LHCN-M2 (cell line): ENCODE measurements around the gene NCF4. TPM values are rescaled to one million over a fixed set of nuclear protein-coding genes. Genes with fewer than 3 reads are reported as not detected.

Experiments
- DNase-seq: peaks from one replicate; pipeline ENCODE4 v3.0.0-alpha.2; 2012; ENCODE audit warnings: low read depth
- total RNA-seq: library from RNA; depleted of rRNA; stranded (reverse); fragments of >200 nt; gene quantifications from 2 replicates; pipeline ENCODE4 v1.2.3, GENCODE V29; 2014

Gene NCF4
- total RNA-seq, 1 experiment from 2014 or later, result not detected

DNA sequence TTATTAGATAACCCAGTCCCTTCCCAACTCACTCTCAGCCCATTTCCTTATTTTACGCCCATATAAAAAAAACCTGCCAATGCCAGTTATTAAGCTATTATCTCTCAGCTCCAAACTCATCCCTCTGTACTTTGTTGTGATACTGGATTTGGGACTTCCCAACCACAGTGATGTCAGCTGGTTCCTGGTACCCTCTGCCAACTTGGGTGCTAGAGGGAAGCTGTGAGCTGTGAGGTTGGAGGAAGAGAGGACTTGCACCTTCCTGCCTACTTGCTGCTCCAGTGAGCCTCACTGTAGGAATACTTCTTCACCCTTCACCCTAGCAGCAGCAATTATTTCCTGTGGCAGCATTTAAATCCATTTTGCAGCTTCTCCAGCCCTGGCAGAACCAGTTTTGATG, 33.5 kb downstream of the NCF4 start:
- DNase-seq, result no peak

- DNase-seq, result no peak
These were observed 36.8 kb downstream of the NCF4 start for GRCh38 chr22:36897611-36898010.

GRCh38 chr22:36898690-36899089, 37.9 kb downstream of the NCF4 start:
- DNase-seq, result no peak

DNA sequence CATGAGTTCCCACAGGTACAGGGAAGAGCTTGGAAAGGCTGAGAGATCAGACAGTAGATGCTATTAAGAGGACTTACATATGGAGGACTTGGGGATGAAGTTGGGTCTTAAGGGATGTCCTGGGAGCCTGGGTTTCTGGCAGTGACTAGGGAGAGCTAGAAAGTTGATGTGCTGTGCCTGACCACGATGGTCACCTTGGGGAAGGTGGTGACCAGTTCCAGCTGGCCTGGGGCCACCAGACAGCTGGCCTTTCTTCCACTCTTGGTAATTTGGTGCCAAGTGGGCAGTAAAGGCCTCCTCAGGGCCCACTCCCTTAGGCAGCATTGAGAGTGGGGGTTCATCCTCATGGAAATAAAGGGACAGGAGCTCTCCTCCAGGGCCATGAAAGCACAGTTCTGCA, 38.7 kb downstream of the NCF4 start:
- no peak for DNase-seq

DNA sequence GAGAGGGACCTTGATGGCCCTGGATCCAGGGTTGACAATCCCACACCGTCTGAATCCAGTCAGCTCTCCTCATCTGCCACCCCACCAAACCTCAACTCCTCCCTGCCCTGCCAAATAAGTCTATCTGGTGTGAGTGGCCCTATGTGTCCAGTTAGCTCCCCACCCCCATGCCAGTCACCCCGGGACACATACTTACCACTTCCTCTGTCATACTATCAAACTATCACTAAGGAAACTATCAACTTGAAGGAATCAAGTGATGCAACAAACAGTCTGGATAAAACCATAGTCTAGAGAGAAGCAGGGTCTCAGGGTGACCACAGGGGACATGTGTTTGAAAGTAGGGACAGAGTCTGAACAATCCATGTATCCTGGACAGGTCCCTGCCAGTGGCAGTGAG, 39.4 kb downstream of the NCF4 start:
- no peak for DNase-seq

DNA sequence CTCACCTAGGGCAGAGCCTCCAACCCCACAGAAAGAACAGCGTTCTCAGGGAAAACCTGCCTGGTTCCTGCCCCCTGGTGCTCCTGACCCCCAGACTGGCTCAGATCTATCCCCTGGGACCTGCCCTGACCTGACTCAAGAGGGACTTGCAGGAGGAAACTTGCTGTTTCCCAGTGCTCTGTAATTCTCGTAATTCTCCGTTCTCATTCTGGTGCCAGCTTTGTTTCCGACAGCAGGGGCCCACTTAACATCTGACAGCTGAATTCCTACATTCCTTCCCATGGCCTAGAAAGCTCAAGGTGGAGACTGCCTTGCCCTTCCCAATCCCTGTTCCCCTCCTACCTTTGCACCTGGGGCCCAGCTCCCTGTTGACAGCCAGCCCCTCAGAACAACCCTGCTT, 40.1 kb downstream of the NCF4 start:
- DNase-seq, result no peak

- DNase-seq, result no peak
These were observed 40.8 kb downstream of the NCF4 start for GRCh38 chr22:36901411-36902142.

DNA sequence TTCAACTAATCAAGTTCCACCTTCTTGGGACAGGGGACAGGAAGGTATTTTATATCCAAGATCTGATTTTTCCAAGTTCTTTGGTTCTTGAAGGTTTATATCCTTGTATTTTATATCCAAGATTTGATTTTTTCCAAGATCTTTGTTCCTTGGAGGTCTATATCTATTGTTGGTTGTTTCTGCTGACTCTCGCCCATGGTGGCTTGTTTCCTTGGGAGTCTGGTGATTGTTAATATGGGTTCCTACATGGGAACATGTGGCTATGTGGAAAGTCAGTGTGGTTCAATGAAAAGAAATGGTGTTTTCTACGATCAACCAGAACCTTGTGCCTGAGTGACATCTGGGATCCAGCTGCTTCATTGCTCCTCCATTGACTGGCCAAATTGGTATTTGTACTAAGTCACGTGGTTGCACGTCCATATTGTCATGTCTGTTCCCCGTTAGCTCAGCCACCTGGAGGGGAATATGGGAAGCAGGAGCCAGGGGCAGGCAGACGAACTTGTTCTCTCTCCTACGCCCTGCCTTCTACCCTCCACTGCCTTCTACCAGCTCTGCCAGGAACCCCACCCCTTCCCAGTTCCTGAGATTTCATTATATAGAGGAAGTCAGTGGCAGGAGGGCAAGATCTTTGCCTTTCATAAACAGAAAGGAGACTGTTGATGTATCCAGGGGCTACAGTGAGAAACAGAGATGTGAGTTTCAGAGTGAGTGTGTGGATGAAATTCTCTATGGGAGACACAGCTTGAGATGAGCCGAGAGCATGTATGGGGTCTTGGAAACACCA, 41.5 kb downstream of the NCF4 start:
- DNase-seq, result no peak

GRCh38 chr22:36904260-36904880, 43.6 kb downstream of the NCF4 start:
- no peak for DNase-seq

- DNase-seq, result no peak
These were observed 46.7 kb downstream of the NCF4 start for GRCh38 chr22:36907253-36908195.

DNA sequence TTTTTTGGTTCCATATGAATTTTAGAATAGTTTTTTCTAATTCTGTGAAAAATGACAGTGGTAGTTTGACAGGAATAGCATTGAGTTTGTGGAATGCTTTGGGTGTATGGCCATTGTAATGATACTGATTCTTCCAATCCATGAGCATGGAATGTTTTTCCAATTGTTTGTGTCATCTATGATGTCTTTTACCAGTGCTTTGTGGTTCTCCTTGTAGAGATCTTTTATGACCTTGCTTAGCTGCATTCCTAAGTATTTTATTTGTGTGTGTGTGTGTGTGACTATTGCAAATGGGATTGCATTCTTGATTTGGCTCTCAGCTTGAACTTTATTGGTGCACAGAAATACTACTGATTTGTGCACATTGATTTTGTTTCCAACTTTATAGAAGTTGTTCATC, 49.7 kb downstream of the NCF4 start:
- no peak for DNase-seq

- no peak for DNase-seq
These were observed 51.3 kb downstream of the NCF4 start for GRCh38 chr22:36911887-36912661.

- DNase-seq, result no peak
These were observed 52.1 kb downstream of the NCF4 start for GRCh38 chr22:36912694-36913426.

DNA sequence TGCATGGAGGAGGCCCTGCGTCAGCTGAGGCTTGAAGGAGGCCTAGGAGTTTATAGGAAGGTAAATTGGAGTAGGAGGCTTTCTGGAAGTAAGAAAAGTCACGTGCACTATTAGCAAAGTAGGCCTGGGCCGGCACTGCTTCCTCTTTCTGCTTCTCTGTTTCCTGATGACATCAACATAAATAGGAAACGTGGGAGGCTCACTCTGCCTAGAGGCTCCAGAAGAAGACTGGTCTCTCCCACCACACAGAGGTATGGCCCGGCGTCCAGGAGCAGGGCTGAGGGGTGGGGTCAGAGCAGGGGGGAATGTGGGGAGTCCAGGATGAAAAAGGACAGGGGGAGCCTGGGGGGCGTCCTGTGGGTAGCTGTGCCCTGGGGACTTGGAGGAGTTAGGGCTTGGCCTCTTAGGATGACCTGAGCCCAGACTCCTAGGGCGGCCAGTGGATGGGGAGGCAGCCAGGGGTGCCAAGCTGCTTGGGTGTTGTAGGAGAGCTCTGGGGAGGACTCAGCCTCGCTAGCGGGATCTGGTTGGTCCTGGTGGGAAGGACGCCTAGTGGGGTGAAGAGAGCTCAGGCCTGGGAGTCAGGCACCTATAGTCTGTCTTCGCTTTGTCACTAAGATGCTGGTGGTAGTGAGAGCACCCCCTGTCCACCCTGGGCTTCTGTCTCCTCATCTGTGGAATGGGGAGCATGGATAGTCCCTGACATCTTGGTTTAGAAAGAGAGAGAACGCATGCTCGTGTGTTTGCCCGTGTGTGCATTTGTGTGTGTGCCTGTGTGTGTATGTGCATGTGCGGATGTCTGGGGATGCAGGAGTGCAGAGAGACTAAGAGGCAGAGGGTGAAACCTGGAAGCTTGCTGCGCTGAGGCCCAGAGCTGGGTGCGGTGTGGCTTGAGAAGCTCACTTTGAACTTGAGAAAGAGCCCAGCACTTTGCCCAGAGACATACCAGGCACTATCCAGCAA, 52.9 kb downstream of the NCF4 start, which contains the start of gene CSF2RB:
TSS of gene CSF2RB (plus strand) at position 202 of the 963 bp plus-strand sequence. CDS start 8,580 bp downstream, outside the sequence.
- DNase-seq, result no peak

GRCh38 chr22:36914390-36914752, 53.6 kb downstream of the NCF4 start:
- no peak for DNase-seq

- DNase-seq, result no peak
These were observed 55.2 kb downstream of the NCF4 start for GRCh38 chr22:36916034-36916433.

DNA sequence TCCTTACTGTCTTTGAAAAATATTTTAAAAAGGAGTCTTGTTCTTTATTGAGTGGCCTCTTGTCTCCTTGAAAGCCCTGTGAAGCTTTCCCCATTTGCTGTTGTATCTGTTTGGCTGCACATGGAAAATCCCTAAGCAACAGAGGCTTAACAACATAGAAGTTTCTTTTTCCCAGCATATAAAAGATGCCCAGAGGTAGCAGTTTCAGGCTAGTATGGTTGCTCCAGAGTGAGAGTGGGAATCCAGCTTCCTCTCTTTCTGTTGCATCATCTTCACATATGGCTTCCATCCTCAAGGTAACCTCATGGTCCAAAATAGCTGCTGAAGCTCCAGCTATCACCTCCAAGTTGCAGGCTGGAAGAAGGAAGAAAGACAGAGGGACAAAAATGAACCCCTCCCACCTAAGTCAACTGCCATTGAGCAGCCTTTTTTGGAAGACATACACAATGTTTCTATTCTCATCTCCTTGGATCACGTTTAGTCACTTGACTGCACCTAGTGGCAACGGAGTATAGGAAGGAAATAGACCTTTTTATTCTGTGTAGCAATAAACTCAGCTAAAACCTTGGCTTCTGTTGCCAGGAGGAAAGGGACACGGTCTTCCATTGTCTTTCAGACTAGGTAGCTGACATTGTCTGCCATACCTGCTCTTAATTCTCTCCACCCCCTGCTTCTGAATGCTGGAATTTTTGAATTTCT, 57.9 kb downstream of the NCF4 start:
- no peak for DNase-seq
